MCF 10A (cell line): Measurements from ENCODE around the gene PLCL1. TPM values are rescaled to one million over a fixed set of nuclear protein-coding genes. Genes with fewer than 3 reads are reported as not detected.

Source experiments
- BruUV-seq: library from RNA; stranded (reverse); fragments of 400-500 nt; replicated peaks from 2 replicates; lab custom pipeline; 2021; lab: Mats Ljungman, UMichigan
- CTCF ChIA-PET: fragments of 300-600 bp; sonication (Branson Sonifier 250); formaldehyde crosslinking; extraction: SDS; loops from one replicate; lab custom pipeline; 2021; ENCODE audit warnings: antibody characterized with exemption, inconsistent platforms; lab: Yijun Ruan, JAX
- POLR2A ChIA-PET: fragments of 300-600, 350-650 bp; sonication (Branson Sonifier 250); formaldehyde crosslinking; extraction: SDS; loops from one replicate; lab custom pipeline; 2020; ENCODE audit warnings: antibody characterized with exemption, inconsistent platforms; lab: Yijun Ruan, JAX
- DNase-seq: peaks from one replicate; pipeline ENCODE4 v3.0.0-alpha.2; 2018; ENCODE audit not compliant: unreplicated experiment
- H3K27ac Mint-ChIP-seq: one replicate; pipeline ENCODE4 v1.8.0; 2022; ENCODE audit warnings: mild to moderate bottlenecking, low read depth, mixed read lengths; ENCODE audit not compliant: unreplicated experiment
- H3K27me3 Mint-ChIP-seq: one replicate; pipeline ENCODE4 v1.8.0; 2022; ENCODE audit warnings: mixed read lengths; ENCODE audit not compliant: insufficient read depth, unreplicated experiment
- H3K36me3 Mint-ChIP-seq: one replicate; pipeline ENCODE4 v1.8.0; 2022; ENCODE audit warnings: mild to moderate bottlenecking, moderate library complexity, mixed read lengths; ENCODE audit not compliant: insufficient read depth, unreplicated experiment
- H3K4me1 Mint-ChIP-seq: one replicate; pipeline ENCODE4 v1.8.0; 2022; ENCODE audit warnings: mixed read lengths; ENCODE audit not compliant: insufficient read depth, unreplicated experiment
- H3K4me3 Mint-ChIP-seq: one replicate; pipeline ENCODE4 v1.8.0; 2022; ENCODE audit warnings: mild to moderate bottlenecking, moderate library complexity, mixed read lengths; ENCODE audit not compliant: unreplicated experiment
- H3K9me3 Mint-ChIP-seq: one replicate; pipeline ENCODE4 v1.8.0; 2022; ENCODE audit warnings: mixed read lengths; ENCODE audit not compliant: unreplicated experiment
- CTCF ChIP-seq: fragments of 200-600 bp; IDR thresholded peaks from one replicate; pipeline ENCODE4 v1.8.0; 2022; ENCODE audit warnings: antibody characterized with exemption, mild to moderate bottlenecking; ENCODE audit not compliant: unreplicated experiment
- intact Hi-C: fragments of 100-400 bp; cut with micrococcal nuclease; formaldehyde crosslinking; loops from 2 replicates; pipeline ENCODE4 v1.14.1; 2022
- total RNA-seq: library from RNA; stranded (reverse); gene quantifications from 2 replicates; pipeline ENCODE4 v1.2.3, GENCODE V29; 2022

Gene PLCL1
- total RNA-seq, 1 experiment from 2014 or later: 0.12 TPM

- Mint-ChIP-seq H3K27me3 (peaks cover 49% of the 10 kb centered on the region), H3K4me1 (no peaks in the 10 kb centered on the region), H3K4me3 (no peak overlapping the region), H3K9me3 (no peaks in the 10 kb centered on the region), H3K36me3 (no peaks in the 10 kb centered on the region), H3K27ac (no peak overlapping the region)
- no peak for DNase-seq
- intact Hi-C loops: no loop called here
- no TSS peak for BruUV-seq
- POLR2A ChIA-PET: no interaction called here
- CTCF ChIA-PET: interaction anchor here (0.6 kb wide), 1 partner anchor 16 kb away, joined by 3 read pairs; no protein-coding TSS in a partner anchor
- TF ChIP-seq CTCF: no peak
These were observed 339.4 kb downstream of the PLCL1 start for GRCh38 chr2:198143793-198144192.

- H3K4me3 Mint-ChIP-seq: no peak overlapping the region
- ChIA-PET CTCF (no interaction called here), POLR2A (no interaction called here)
- no peaks in the 10 kb centered on the region for H3K9me3 Mint-ChIP-seq
- TF ChIP-seq CTCF: no peak
- H3K27ac Mint-ChIP-seq: no peak overlapping the region
- H3K36me3 Mint-ChIP-seq: no peaks in the 10 kb centered on the region
- H3K27me3 Mint-ChIP-seq: peaks cover 49% of the 10 kb centered on the region
- no TSS peak for BruUV-seq
- intact Hi-C loops: no loop called here
- no peak for DNase-seq
- no peaks in the 10 kb centered on the region for H3K4me1 Mint-ChIP-seq
These were observed 340.3 kb downstream of the PLCL1 start for GRCh38 chr2:198144660-198145059.

- intact Hi-C loops: no loop called here
- DNase-seq: no peak
- TF ChIP-seq CTCF: no peak
- ChIA-PET POLR2A (no interaction called here), CTCF (interaction anchor here (0.6 to 1.0 kb wide), 4 partner anchors 18 to 410 kb away, joined by 3 to 4 read pairs (median 4); no protein-coding TSS in a partner anchor)
- Mint-ChIP-seq H3K36me3 (no peaks in the 10 kb centered on the region), H3K4me1 (no peaks in the 10 kb centered on the region), H3K27me3 (peaks cover 49% of the 10 kb centered on the region), H3K27ac (no peak overlapping the region), H3K9me3 (no peaks in the 10 kb centered on the region), H3K4me3 (no peak overlapping the region)
- BruUV-seq: no TSS peak
These were observed 342.1 kb downstream of the PLCL1 start for GRCh38 chr2:198146346-198146940.

GRCh38 chr2:198157314-198157713 lies 352.9 kb downstream of the PLCL1 start:
- no peaks in the 10 kb centered on the region for H3K36me3 Mint-ChIP-seq
- no peak overlapping the region for H3K4me3 Mint-ChIP-seq
- no TSS peak for BruUV-seq
- no peak for DNase-seq
- H3K27ac Mint-ChIP-seq: no peak overlapping the region
- TF ChIP-seq CTCF: no peak
- H3K9me3 Mint-ChIP-seq: peaks cover 9% of the 10 kb centered on the region
- ChIA-PET CTCF (no interaction called here), POLR2A (no interaction called here)
- intact Hi-C loops: no loop called here
- H3K27me3 Mint-ChIP-seq: peaks cover 26% of the 10 kb centered on the region
- H3K4me1 Mint-ChIP-seq: no peaks in the 10 kb centered on the region
